ENCODE data around the gene TRIM47.
A peak's percentile ranks its signal among the peaks of the same experiment; 100 is the strongest.

The TRIM47 gene

DNA sequence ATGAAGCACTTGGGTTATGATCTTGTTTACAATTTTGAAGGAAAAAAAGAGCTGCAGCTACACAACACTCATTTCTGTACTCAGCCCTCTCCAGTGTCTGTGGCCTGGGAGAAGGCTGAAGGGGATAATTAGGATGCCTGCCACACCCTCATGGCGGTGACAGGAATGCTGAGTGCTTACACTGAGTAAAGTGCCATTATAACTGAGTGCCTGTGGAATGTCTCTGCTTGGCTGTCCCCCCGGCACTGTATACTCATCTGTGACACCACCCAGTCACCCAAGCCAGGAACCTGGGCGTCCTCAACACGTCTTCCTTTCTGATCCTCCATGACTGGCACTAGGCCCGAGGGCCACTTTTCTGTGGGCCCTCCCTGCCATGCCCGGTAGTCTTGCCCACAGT, 29.8 kb upstream of the TRIM47 start:
- no peak for DNase-seq (ENCODE audit: low read depth)

- DNase-seq (ENCODE audit: low read depth), result no peak
These were observed 27.9 kb upstream of the TRIM47 start for GRCh38 chr17:75906143-75906884.

DNA sequence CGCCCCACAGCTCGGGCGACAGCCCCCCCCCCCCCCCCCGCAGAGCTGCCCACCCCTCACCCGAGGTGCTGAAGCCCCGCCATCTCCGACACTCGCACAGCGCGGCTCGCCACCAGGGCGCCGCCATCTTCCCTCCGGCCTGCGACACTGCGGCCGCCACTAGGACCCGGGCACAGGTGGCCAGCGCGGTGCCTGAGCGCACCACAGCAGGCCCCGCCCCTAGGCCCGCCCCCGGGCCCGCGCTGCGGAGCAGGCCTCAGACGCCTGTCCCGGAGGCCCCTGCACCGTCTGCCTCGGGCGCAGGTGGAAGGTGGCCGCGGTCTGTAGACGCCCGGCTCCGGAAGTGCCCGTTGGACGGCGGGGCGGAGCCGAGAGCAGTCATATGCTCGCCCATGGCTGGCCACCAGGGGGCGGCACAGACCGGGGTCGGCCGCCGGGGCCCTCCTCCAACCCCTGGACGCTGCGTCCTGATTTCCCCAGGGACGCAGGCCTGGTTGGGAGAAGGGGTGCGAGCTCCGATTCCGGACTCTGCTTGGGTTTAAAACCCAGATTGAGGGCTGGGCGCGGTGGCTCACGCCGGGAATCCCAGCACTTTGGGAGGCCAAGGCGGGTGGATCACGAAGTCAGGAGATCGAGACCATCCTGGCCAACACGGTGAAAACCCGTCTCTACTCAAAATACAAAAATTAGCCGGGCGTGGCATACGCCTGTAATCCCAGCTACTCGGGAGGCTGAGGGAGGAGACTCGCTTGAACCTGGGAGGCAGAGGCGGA, 26.6 kb upstream of the TRIM47 start, which contains the start of gene MRPL38:
MRPL38 (minus strand) TSS at position 136 of the 773 bp plus-strand sequence; CDS start at position 127, 9 bp downstream.
- peak; percentile 81 for DNase-seq (ENCODE audit: low read depth)

DNA sequence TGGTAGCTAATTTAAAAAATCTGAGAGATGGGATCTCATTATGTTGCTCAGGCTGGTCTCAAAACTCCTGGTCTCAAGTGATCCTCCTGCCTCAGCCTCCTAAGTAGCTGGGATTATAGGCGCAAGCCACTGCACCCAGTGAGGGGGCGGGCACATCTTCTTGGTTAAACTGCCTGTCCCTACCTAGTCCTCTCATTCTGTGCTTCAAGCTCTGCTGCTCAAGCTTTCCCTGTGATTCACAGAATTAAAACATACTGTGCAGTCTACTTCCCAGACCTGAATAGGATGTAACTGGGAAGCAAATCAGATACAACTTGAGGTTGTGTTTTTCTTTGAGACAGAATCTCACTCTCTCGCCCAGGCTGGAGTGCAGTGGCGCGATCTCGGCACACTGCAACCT, 24.0 kb upstream of the TRIM47 start:
- no peak for DNase-seq (ENCODE audit: low read depth)

DNA sequence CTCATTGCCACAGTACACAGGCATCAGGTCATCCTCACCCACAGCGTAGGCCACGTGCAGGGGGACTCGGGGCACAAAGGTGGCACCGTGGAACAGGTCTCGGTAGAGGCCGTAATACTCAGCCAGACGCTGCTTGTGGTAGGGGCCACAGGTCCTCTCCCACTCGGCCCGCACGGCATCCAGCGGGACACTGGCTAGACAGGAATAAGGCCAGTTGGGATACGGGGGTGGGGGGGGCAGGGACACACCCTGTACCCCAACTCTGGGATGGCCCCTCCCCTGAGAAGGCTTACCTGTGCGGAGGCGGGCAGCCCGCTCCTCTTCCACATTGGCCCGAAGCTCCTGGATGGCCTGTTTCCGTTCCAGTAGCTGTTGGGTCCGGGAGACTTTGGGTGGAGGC, 23.3 kb upstream of the TRIM47 start:
- DNase-seq (ENCODE audit: low read depth), result no peak

DNA sequence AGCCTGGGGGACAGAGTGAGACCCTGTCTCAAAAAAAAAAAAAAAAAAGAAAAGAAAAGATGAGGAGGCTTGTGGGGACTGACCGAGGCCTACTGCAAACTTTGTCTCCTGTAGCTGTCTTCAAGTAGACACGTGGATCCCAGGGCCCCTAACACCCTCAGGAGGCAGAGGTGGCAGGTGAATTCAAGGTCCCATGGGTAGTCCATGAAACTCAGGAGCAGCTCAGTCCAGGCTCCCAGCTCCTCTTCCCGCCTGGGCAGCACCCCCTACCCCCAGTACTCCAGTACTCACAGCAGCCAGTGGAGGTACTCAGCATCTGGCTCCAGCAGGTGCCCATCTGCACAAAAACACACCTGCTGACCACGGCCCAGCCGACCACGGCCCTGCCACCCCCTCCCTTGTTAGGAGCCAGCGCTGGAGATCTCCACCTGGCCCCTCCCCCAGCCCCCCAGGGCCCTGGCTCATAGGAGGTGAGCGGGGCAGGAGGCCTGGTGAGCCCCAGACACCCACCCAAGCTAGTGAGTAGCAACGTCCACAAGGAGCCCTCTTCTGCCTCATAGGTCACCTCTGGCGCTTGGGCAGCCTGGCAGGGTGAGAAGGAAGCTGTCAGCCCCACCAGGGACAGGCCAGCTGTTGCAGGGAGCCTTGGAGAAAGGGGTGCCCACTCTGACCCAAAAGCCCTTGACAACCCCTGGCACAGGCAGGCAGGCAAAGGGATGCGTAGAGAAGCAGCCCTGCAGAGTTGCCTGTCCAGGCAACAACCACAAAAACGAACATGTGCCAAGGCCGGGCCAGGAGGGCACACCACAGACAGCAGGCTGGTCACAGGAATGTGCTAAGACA, 22.5 kb upstream of the TRIM47 start:
- DNase-seq (ENCODE audit: low read depth), result no peak

GRCh38 chr17:75899767-75900468, 21.5 kb upstream of the TRIM47 start:
- no peak for DNase-seq (ENCODE audit: low read depth)

DNA sequence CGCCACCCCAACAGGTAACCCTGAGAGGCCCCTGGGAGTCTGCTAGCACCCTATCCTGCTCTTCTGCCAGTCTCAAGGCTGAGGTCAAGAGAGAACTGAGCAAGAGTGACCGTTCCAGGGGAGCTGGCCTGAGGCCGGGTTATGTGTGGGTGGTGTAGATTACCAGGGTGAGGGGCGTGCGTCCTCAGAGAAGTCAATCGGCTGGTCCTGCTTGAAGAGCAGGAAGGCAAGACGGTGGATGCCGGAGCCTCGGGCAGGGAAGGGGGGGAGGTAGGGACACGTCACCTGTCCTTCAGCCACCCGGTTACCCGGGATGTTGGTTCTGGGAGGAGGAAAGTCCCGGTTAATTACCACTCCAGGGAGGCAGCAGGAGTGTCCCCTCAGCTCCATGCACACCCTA, 21.0 kb upstream of the TRIM47 start:
- DNase-seq (ENCODE audit: low read depth), result no peak

DNA sequence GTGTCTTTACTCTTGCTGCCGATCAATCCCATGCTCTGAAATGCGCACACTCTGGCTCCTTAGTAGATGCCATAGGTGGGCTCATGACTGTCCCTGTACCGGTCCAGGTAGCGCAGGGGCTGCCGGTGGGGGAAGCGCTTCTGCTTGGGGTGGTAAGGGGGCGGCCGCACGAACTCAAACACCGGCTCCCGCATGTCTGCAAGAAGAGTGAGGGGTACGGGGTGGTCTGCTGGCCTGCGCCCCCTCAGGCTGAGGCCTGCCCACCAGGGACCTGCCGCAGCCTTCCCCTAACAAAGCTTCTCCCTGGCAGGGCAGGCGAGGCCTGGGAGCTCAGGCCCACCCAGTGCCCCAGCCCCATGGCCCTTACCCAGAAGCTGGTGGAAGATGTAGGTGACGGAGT, 20.4 kb upstream of the TRIM47 start:
- no peak for DNase-seq (ENCODE audit: low read depth)

DNA sequence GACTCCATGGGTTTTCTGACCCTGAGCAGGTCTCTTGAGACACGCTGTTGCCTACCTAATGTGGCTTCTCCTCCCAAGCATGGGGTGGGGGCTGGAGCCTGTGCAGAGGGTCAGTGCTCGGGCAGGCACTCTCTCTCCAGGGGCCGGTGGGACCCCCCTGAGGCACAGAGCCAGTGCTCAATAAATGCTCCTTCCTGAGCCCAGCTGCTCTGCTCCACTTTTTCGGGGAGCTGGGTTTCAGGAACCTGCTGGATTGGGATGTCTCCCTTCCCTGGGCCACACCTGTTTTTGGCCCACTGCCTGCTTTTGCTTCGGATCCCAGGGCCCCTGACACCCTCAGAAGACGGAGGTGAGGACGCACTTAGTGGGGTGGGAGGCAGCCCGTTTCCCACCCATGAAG, 19.7 kb upstream of the TRIM47 start:
- no peak for DNase-seq (ENCODE audit: low read depth)

DNA sequence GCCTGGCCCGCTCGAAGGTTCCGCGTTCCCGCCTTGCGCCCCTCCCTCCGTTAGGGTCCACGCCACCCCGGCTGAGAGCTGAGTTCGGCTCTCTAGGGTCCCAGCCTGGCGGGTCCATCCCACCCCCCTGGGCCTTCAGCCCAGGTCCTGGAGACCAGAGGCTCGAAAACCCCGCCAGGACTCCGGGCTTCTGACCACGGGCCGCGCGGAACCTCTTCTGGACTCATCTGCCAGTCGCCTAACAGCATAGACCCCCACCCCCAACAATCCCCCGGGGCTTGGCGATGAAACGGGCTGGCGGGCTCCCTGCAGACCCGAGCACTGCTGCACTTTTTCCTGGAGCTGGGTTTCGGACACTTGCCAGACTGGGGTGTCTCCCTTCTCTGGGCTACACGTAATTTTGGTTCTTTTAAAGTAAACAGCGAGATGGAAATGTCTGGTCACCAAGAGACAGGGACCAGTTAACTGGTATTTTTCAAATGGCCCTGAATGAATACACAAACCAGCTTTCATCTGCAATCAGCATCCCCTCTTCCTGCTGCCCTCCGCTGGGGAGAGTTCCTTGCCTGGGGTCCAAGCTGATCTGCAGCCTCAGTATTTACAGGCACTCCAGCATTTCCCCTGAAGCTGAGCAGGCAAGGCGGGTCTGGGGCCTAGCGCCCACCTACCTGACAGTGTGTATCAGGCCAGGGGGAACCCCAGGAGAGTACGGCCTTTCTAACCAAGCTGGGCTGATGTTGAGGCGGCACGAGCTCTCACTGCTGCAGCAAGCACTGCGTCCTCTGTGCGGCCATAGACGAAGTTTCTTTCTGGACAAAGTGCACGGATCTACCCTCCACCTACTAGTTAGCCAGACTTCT, 19.0 kb upstream of the TRIM47 start:
- DNase-seq (ENCODE audit: low read depth), result no peak

- peak; percentile 58 for DNase-seq (ENCODE audit: low read depth)
These were observed 18.2 kb upstream of the TRIM47 start, which contains the start of gene TRIM65 for GRCh38 chr17:75896415-75897159. TSS of gene TRIM65 (minus strand) at chr17:75896951. CDS start at chr17:75896937, 14 bp downstream.

GRCh38 chr17:75895370-75896155, 17.2 kb upstream of the TRIM47 start:
- no peak for DNase-seq (ENCODE audit: low read depth)

DNA sequence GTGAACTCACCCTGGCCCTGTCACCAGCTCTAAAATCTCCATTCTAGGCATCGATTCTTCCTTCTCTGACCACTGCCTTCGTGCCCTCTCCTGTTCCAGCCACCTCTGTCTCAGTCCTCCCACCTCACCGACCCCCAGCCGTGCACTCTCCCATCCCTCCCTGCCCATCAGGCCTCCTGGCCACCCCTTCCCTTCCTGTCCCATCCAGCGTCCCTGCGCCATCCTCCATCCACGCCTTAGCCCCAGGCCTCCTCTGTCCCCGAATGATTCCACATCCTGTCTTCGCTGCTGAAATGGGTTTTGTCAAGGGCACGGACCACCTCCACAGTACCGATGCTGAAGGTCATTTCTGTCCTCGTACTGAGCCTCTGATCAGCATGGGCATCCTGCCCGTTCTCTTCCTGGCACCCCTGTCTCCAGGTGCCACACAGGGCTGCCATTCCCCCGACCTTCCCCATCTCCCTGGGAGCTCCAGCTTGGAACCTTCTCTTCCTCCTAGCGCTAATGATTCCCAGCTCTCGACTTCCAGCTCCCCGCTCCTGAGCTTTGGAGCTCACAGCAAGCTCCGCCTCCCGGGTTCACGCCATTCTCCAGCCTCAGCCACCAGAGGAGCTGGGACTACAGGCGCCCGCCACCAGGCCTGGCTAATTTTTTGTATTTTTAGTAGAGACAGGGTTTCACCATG, 15.8 kb upstream of the TRIM47 start:
- no peak for DNase-seq (ENCODE audit: low read depth)

DNA sequence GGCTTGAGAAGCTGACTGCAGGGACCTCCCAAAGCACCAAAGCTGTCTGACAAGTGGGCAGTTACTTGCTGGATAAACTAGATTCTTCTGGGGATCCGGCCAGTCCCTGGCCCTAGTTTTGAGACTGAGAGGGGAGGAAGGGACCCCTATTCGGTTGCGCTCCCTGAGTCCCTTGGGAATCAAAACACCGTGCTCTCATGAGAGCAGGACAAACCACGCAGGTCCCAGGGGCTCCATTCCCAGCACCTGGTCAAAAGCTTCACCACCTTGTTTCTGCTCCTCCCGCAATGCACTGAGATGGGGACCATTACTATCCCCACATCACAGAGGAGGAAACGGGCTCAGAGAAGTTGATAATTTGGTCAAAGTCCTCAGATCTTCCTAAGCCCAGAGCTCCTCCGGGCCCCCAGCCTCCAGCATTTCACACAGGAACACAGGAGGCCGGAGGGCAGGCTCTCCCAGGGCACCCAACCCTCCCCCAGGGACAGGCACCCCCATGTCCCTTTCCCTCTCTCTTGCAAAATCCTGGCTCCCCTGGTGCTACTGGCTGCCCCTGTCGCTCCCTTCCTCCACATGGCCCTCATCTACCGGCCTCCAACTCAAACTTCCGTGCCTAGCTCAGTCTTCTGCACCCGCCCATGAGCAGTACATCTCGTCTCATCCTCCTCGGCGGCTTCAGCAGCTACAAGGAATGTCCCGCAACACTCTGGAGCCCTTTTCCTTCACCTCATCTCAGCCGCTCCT, 15.1 kb upstream of the TRIM47 start:
- DNase-seq (ENCODE audit: low read depth), result no peak

GRCh38 chr17:75892556-75893224, 14.3 kb upstream of the TRIM47 start:
- no peak for DNase-seq (ENCODE audit: low read depth)
